Tibial artery (tissue), 4 donors: ENCODE measurements around the gene ZGPAT.

Source experiments
- DNase-seq, 2 donors: peaks; one replicate each; pipeline ENCODE4 v3.0.0-alpha.2; 2019
- H3K27ac ChIP-seq, 2 donors: fragments of 200-600 bp; sonication (generic) in 1 of 2; 1 replicate in 1 of 2; 2 replicates in 1 of 2; pipeline ENCODE4 v1.5.1; 2018 to 2019; ENCODE audit warnings: mild to moderate bottlenecking in 1 of 2
- H3K27me3 ChIP-seq, 2 donors: fragments of 200-600 bp; sonication (generic) in 1 of 2; one replicate each; pipeline versions ENCODE4 v1.5.1 to v1.6.0; 2016 to 2019
- H3K36me3 ChIP-seq, 3 donors: fragments of 200-600 bp; sonication (generic) in 2 of 3; one replicate each; pipeline ENCODE4 v1.5.1; 2016 to 2019; ENCODE audit warnings: mild to moderate bottlenecking in 2 of 3
- H3K4me1 ChIP-seq, 4 donors: fragments of 200-600 bp; sonication (generic) in 2 of 4; 1 replicate in 3 of 4; 2 replicates in 1 of 4; pipeline ENCODE4 v1.5.1; 2016 to 2019
- H3K4me3 ChIP-seq, 2 donors: fragments of 200-600 bp; sonication (generic) in 1 of 2; 1 replicate in 1 of 2; 2 replicates in 1 of 2; pipeline ENCODE4 v1.5.1; 2018 to 2019; ENCODE audit warnings: mild to moderate bottlenecking in 2 of 2
- H3K9me3 ChIP-seq, 3 donors: fragments of 200-600 bp; sonication (generic) in 1 of 3; one replicate each; pipeline ENCODE4 v1.5.1; 2016 to 2019
- CTCF ChIP-seq, 2 experiments: fragments of 200-600 bp in 1 of 2; fragments of 450-650 bp in 1 of 2; IDR thresholded peaks; one replicate each; pipeline ENCODE4 v1.5.1; 2017 to 2019; ENCODE audit warnings: antibody characterized with exemption in 2 of 2, mild to moderate bottlenecking in 1 of 2, moderate library complexity in 1 of 2
- intact Hi-C: fragments of 100-400 bp; cut with DNase I; formaldehyde crosslinking; loops from one replicate; pipeline ENCODE4 v1.15.0; 2023; ENCODE audit warnings: low total_unique reads

ZGPAT gene

GRCh38 chr20:63696628-63697356 is 11.0 kb upstream of the ZGPAT start, which contains the start of gene TNFRSF6B:
Gene TNFRSF6B (plus strand): TSS chr20:63696652. CDS start chr20:63696768, 116 bp downstream.
- Histone ChIP-seq H3K27ac (no peak within 1 kb of the TSS), H3K9me3 (no peaks in the 10 kb centered on the region), H3K36me3 (peaks cover 0 to 46% (median 44%) of the 10 kb centered on the region in 3 donors), H3K4me3 (peak within 1 kb of the TSS in 1 of 2 donors; percentile 34), H3K4me1 (peaks cover 0 to 43% (median 34%) of the 10 kb centered on the region in 4 donors), H3K27me3 (no peaks in the 10 kb centered on the region)
- TF ChIP-seq CTCF (IDR thresholded peaks at IDR 0.05) = no peak
- peak; percentile 20 to 67 for DNase-seq
- intact Hi-C loops = no loop called here

GRCh38 chr20:63697357-63697867 is 10.4 kb upstream of the ZGPAT start:
- peaks cover 0 to 43% (median 34%) of the 10 kb centered on the region in 4 donors for H3K4me1 ChIP-seq
- no peak overlapping the region for H3K27ac ChIP-seq
- intact Hi-C loops = no loop called here
- H3K4me3 ChIP-seq = peak overlapping the region in 1 of 2 donors; percentile 34
- H3K27me3 ChIP-seq = no peaks in the 10 kb centered on the region
- no peaks in the 10 kb centered on the region for H3K9me3 ChIP-seq
- no peak for TF ChIP-seq CTCF (IDR thresholded peaks at IDR 0.05)
- DNase-seq = peak; percentile 19 to 65
- peaks cover 0 to 46% (median 41%) of the 10 kb centered on the region in 3 donors for H3K36me3 ChIP-seq

GRCh38 chr20:63697868-63698545 is 9.8 kb upstream of the ZGPAT start:
- Histone ChIP-seq H3K27me3 (no peaks in the 10 kb centered on the region), H3K9me3 (no peaks in the 10 kb centered on the region), H3K27ac (peak overlapping the region in 1 of 2 donors; percentile 56), H3K4me1 (peaks cover 0 to 43% (median 34%) of the 10 kb centered on the region in 4 donors), H3K36me3 (peaks cover 0 to 46% (median 46%) of the 10 kb centered on the region in 3 donors), H3K4me3 (no peak overlapping the region)
- peak in 1 of 2 donors; percentile 67 for DNase-seq
- no peak for TF ChIP-seq CTCF (IDR thresholded peaks at IDR 0.05)
- intact Hi-C loops = no loop called here

GRCh38 chr20:63698739-63699465 is 8.9 kb upstream of the ZGPAT start:
- Histone ChIP-seq H3K27me3 (no peaks in the 10 kb centered on the region), H3K9me3 (no peaks in the 10 kb centered on the region), H3K36me3 (peaks cover 0 to 52% (median 51%) of the 10 kb centered on the region in 3 donors), H3K4me3 (no peak overlapping the region), H3K4me1 (peaks cover 0 to 43% (median 34%) of the 10 kb centered on the region in 4 donors), H3K27ac (peak overlapping the region; percentile 47 to 56)
- peak; percentile 64 to 83 for DNase-seq
- TF ChIP-seq CTCF (IDR thresholded peaks at IDR 0.05) = no peak
- intact Hi-C loops = no loop called here

GRCh38 chr20:63699466-63700198 is 8.2 kb upstream of the ZGPAT start:
- Histone ChIP-seq H3K9me3 (no peaks in the 10 kb centered on the region), H3K4me1 (peaks cover 0 to 43% (median 34%) of the 10 kb centered on the region in 4 donors), H3K36me3 (peaks cover 0 to 52% (median 49%) of the 10 kb centered on the region in 3 donors), H3K27me3 (no peaks in the 10 kb centered on the region), H3K4me3 (no peak overlapping the region), H3K27ac (peak overlapping the region; percentile 47 to 56)
- no peak for TF ChIP-seq CTCF (IDR thresholded peaks at IDR 0.05)
- intact Hi-C loops = no loop called here
- peak in 1 of 2 donors; percentile 67 for DNase-seq
